GM18909 (cell line): ENCODE measurements around the gene COL4A4.

ENCODE experiments used
- ATAC-seq: cut with Tn5 transposase; IDR thresholded peaks from one replicate; pipeline ENCODE4 v1.9.1; 2021; ENCODE audit warnings: mild to moderate bottlenecking; ENCODE audit not compliant: unreplicated experiment, poor library complexity

The COL4A4 gene

DNA sequence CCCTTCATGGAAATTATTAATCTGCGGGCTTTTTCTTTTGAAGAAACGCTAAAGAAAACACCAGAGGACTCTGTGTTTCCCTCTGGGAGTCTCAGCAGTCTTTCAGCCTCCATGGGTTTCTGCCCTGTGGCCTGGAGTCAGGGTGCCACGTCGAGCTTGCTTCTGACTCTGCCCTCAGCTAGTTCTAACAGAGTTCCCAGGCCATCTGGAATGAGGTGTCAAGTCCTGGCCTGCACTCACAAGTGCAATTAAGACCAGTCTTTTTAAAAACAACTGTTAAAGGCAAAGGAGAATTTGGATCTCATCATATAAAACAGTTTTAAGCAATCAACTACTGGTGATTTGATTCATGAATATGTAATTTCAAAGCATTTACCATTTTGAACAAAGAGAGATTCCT is 170.8 kb downstream of the COL4A4 start:
- no peak for ATAC-seq

DNA sequence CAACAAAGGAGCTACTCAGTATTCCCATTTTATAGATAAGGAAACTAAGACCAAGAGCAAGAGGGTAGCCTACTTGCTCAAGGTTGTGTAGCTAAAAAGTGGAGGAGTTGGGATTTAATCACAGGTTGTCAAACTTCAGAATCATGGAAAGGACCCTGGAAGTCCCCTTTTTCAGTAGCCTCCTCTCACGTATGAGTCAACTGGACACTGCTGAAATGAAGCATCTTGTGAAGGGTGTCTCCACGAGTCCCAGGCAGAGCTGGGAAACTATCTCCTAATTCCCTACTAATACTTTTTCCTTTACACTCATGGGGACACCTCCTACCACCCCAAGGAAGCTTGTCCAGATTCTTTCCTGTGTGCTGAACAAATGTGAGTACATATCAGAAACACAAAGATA is 172.3 kb downstream of the COL4A4 start:
- no peak for ATAC-seq

DNA sequence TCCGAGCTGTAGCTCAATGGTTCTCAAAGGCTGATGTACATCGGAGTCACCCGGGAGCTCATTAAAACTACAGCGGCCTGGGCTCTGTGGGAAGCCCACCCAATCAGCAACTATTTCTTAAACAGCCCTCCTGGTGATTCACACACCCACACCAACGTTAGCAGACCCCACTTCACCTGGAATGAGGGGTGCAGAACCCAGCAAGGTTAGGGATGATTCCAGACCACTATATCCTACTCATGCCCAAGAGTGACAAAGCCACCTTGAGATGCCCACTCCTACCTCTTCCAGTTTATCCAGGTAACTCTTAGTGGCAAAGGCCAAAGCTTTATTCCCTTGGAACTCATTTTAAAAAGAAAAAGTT is 178.4 kb downstream of the COL4A4 start:
- ATAC-seq: no peak

DNA sequence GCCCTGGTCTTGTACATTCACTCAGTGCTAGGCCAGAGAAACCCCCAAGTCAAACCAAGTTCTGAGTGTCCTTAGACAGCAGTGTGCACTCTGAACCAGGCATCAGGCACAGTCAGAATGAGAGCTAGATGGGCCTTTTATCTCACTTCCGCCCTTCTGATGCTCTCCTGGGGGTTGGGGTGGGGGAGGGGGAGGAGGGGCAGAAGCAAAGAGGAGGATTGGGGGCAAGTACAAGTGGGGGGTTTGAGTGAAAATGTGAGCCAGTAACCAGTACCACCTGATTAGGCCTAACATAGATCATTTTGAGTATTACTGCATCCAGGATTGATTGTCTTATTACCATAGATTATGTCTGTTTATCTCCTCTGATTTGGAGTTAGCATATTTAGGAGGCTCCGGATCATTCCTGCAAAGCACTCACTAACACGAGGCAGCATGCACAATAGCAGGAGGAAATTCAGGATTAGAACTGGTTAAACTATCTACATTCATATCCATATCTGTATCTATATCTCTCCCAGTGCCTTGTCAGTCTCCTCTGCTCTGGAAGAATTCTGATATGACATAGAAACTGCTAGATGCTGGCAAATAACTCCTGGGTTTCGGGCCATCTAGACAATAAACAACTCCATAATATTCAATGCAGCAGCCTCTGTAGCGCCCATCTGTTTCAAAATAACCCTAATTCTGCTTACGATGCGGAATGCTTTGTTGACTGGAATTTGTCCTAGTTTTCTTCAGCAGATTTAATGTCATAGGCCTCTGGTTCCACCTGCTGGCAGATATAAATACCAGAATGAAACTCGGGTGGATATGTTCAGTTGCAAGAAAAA is 179.0 kb downstream of the COL4A4 start:
- peak; percentile 97 for ATAC-seq

DNA sequence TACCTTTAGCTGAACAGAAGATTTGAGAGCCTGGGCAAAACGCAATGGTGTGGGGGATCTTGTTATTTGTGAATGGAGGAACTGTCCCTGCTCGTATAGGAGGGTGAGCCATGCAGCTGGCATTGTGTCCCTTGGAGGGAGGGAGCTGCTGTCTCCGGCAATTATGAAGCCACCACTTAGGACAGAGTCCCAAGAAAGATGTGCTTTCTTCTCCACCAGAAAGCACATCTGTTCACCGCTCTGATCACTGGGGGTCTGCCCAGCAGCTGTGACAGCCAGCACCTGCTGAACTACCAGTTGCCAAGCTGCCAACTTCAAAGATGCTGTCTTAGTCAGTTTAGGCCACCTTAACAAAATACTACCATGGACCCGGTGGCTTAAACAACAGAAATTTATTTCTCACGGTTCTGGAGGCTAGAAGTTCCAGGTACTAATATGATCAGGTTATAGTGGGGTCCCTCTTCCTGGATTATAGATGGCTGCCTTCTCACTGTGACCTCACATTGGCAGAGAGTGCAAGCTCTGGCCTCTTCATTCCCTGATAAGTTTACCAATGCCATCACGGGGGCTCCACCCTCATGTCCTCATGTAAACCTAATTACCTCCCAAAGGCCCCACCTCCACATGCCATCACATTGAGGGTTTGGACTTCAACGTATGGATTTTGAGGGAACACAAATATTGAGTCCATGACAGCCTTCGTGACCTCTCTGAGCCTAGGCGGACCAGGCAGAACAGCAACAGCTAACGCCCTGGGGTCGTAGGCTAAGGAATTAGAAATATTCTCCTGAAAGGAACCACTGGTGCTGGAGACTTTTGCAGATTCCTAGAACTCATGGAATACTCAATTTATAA is 179.9 kb downstream of the COL4A4 start:
- ATAC-seq: peak; percentile 22

DNA sequence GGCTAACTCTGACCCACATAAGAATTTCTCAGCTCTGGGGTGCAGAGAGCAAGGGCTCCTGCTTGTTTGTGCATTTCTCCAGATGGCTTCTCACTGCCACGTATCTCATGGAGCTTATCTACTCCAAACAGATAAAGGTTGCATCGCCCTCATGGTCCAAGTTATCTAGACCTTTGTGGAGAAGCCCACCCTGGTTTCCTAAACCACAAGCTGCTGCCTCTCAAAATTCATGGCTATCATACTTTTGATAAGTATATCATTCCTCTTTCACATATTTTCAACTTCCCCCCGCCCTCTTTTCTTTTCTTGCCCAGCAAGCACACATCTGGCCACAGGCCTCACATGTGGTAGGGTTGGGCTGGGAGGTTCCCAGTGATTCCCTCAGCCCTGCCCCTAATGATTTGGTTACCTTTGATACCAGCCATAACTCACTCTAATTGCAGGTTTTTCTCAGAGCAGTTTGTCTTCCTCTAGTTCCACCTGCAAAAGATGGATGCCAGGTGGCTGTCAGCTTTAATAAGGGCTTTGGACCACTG is 182.1 kb downstream of the COL4A4 start:
- ATAC-seq: no peak

DNA sequence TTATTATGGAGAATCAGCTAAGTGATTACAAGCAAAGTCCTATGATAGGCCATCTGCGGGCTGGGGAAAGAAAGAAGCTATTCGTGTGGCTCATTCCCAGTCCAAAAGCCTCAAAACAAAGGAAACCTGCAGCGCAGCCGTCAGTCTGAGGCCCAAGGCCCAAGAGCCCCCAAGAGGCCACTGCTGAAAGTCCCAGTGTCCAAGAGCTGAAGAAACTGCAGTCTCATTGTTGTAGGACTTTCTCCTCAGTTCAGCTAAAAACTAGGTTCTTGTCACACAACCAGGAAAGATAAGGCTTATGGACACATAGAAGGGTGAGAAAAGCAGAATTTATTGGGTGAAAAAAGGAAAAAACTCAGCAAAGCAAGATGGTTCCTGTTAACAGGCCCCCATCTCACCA is 185.0 kb downstream of the COL4A4 start:
- no peak for ATAC-seq

DNA sequence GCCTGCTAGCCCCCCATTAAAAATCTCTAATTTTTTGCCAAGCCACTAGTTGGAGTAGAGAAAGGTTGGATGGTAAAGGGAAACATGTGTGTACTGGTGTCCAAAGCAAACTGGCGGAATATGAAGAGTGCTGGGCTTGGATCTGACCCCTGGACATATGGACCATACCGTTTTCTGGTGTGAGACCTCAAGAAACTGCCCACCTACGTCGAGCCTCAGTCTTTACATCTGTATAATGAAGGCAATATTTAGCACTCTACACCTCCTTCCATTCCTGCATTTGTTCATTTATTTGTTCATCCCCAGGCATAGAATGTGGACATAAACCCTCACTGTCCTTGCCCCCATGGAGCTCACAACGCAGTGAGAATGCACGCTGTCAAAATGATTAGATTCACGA is 185.7 kb downstream of the COL4A4 start:
- no peak for ATAC-seq

DNA sequence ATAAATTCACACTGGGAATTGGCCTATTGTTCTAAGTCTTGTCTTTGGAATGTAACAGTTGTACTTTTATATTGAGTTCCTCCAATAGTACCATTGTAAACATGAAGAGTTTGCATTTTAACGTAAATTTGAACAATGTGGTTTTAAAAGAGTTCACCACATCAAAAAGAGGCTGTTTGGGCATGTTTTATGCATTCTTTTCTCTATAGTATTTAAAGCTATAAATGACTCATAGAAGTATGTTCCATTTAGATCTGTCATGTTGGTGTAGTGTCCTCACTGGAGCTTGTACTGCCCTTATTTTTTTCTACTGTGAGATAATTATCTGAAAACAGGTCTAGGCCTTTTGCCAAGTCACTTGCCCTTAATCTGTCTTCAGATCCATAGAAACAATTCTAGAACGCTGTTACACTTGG is 186.2 kb downstream of the COL4A4 start:
- no peak for ATAC-seq

DNA sequence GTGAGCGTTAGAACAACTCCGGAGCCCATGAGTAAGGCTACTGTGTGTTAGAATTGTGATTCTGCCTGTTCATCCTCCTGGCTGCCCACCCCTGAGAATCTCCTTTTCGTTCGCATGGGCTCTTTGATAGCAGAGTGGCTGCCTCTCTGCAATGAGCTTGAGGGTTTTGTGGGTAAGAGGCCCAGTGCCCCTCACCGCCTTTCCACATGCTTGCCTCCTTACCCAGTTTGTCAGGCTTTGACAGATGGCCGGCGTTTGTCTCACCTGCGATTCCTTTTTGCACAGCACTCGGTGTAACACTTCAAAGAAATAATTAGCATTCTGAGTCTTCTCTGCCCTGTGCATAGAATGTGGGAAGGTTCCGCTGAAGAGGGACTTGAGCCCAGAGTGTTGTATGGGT is 190.2 kb downstream of the COL4A4 start:
- ATAC-seq: no peak

DNA sequence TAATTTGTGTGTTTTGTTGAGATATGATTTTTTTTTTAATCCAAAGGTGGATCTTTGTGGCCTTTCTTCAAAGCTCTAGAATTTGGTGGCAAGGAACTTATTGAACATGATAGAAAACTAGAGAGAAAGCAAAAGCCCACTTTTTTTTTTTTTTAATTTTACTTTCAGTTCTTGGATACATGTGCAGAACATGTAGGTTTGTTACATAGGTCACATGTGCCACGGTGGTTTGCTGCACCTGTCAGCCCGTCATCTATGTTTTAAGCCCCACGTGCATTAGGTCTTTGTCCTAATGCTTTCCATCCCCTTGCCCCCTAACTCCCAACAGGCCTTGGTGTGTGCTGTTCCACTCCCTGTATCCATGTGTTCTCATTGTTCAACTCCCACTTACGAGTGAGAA is 192.2 kb downstream of the COL4A4 start:
- ATAC-seq: no peak

DNA sequence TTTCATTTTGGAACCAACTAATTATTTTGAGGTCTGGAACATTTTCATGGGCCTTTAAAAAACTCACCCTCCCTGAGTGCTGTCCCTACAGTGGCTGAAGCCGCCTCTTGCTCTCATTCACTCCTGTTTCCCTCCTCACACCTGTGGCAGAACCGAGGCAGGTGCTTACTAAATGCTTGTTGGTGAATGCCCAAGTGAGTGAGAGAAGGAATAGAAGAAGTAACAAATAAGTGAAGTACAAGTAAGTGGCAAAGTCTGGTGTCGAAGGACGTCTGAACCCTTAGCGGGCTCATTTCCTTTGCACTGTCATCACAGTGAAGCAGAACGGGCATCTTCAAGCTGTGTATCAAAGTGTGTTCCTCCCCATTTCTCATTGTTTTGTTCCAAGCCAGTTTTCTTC is 192.9 kb downstream of the COL4A4 start:
- ATAC-seq: no peak

DNA sequence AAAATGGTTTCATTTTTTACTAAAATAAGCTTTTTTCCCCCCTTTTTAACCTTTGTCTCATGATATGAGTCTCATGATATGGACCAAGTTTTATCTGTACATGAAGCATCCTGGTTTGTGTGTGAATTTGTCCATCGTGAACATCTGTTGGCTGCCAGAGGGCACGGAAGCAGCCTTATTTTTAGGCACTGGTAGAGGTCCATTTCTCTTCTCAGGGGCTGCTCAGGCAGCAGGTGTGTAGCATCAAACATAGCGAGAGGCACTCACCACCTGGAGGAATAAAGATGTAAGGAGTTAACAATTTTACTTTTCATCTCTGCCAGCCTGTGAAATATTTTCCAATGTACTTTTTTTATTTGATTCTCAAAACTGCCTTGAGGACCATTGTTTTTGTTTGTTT is 193.6 kb downstream of the COL4A4 start:
- peak; percentile 65 for ATAC-seq

DNA sequence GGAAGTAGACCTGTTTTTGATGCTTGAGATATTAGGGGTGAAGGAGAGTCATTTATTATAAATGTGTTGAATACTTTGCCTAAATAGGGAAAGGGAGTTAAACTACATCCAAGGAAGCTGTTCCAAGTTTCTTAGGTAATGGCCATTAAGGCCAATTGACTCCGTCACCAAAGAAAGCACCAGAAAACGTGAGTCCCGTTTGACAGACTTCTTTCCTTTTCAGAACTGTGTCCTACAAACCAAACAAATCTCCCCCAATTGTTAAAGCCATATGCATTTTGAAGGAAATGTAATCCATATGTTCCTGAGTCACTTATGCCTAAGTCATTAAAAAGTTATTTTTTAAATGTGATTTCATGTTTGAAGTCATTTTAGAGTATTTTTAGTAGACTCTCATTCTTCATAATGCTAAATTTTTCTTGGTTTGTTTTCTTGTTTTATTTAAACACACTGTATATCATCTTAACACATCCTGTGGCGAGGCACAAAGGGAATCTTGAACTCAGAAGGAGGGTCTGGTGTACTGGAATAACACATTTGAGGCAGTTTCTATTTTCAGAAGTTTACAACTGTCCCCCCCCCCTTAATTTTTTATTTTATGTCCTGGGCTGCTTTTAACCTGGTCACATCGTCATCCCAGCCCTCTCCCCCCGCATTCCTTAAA is 194.5 kb downstream of the COL4A4 start:
- no peak for ATAC-seq

DNA sequence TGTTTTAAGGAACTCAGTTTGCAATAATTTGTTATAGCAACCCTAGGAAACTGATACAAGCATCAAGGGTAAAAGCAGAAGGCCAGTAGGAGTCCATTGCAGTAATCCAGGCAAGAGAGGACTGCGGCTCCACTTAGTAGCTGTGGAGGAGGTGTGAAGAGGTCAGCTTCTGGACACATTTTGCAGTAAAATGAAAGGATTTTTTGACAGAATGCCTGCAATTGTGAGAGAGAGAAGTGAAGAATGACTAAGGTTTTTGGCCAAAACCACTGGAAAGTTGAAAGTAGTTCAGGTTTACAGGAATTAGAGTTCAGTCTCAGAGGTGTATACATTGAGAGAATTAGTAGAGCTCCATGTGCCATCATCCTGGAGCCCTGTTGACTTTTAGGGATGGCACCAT is 198.6 kb downstream of the COL4A4 start:
- ATAC-seq: no peak

DNA sequence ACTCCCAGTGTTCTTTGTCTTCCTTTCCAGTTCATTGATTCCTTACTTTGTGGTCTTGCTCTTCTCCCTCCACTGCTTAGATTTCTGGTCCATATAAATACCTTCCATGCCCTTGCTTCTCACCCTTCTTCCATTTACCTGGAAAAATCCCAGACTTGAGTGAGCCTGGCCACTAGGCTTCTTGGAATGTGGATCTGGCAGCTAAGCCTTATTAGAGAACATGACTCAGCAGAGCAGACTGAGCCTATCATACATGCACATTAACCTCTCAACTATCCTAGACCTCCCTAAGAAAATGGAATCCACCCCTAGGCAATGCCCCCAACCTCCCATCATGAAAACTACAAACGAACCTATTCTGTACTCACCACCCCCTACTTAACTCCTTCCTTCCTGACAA is 200.5 kb downstream of the COL4A4 start:
- no peak for ATAC-seq

DNA sequence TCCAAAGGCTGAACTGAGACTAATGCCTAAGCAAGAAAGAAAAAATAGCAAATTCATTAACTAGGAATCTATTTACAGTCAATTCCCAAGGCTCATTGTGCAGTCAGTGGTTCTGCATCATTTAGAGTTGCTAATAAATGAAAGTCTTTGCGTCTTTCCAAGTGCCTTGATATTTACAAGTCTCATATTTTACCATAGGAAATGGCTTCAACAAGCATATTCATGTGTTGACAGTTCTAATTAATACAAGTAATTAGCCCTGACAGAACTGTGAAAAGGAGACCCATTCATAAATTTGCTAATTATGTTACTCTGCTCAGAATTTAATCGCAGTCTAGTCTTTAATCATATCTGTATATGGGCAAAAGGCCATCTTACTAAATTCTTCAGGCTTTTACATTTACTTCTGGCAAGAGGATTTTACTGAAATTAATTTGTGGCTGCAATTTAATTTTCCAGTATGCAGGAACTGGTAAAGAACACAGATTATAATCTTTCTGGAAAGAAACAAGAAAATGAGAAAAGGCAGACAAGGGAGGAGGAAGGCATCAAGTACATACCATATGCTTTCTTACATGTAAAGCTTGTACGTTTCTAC is 201.7 kb downstream of the COL4A4 start:
- no peak for ATAC-seq

DNA sequence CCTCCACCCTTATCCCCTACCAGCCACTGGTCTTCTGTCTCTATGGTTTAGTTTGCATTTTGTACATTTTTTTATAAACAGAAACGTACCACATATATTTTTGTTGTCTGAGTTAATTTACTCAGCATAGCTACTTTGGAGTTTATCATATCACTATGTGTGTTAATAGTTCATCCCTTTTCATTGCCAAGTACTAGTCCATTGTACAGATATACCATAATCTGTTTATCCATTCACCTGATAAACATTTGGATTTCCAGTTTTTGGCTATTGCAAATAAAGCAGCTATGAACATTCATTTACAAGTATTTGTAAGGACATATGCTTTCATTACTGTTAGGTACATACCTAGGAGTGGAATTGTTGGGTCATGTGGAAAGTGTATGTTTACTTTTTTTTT is 204.6 kb downstream of the COL4A4 start:
- no peak for ATAC-seq

DNA sequence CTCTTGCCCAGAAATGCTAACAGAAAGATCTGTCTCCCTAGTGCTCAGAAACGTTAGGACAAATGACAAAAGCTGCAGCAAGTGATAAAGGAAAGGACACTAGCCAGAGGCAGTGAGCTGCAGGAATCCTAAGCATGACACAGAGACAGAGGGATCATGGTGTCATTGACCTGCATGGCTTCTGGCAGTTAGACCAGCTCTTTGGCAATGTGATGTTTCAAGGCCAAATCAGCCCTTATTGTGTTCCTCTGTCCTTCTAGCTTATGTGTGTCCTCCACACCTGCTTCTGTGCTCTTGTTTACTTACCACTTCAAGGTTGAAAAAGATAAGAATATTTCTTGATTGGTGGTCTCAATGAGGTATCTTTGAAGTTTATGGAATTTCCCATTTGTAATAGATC is 207.3 kb downstream of the COL4A4 start:
- ATAC-seq: no peak

DNA sequence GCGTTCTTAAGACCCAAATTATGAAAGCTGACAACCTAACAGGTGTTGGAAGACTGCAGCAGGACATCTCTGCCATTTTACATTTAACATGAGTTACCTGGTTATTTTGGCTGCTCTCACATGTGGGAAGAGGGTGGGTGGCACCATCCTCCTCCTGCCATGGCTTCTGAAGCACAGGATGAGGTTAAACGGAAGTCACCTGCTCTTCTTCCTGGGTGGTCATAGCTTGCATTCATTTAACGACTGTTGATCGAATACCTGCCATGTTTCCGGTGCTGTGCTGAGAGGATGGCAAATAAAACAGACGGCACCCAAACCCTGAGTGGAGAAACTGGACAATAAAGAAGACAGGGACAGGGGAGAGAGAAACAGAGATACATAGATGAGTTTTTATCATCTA is 210.2 kb downstream of the COL4A4 start:
- no peak for ATAC-seq

DNA sequence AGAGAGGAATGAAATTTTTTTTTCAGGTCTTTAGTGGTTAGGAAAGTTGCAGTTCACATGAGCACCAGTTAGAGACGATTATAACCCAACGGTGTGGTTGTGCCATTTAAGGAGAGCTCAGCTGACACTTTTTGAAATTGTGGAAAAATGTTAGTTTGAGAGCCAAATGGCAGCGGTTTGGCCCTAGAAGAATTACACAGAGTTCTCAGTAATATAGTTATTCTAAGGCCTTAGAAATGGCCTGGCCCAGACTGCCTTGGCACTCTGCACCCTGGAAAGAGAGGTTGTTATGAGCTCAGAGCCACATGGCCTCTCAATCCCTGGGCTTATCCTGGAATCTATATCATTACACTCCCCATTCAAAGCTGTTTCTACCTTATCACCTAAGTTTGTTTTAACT is 210.8 kb downstream of the COL4A4 start:
- no peak for ATAC-seq
